ENCODE data around the gene MRPL37.
"Not testable (repeated sequence)": the region's sequence is repeated elsewhere in the genome, so short reads cannot be mapped to it uniquely, and the experiment has no call there.

MRPL37 gene

GRCh38 chr1:54172614-54173599 lies 27.1 kb upstream of the MRPL37 start:
- no peak for DNase-seq

GRCh38 chr1:54173681-54174080 lies 26.3 kb upstream of the MRPL37 start:
- DNase-seq: no peak

GRCh38 chr1:54174106-54174505 lies 25.9 kb upstream of the MRPL37 start:
- no peak for DNase-seq

- no peak for DNase-seq
These were observed 23.2 kb upstream of the MRPL37 start for GRCh38 chr1:54176621-54177327.

- no peak for DNase-seq
These were observed 22.2 kb upstream of the MRPL37 start for GRCh38 chr1:54177726-54178125.

- no peak for DNase-seq
These were observed 21.5 kb upstream of the MRPL37 start for GRCh38 chr1:54178296-54179070.

DNA sequence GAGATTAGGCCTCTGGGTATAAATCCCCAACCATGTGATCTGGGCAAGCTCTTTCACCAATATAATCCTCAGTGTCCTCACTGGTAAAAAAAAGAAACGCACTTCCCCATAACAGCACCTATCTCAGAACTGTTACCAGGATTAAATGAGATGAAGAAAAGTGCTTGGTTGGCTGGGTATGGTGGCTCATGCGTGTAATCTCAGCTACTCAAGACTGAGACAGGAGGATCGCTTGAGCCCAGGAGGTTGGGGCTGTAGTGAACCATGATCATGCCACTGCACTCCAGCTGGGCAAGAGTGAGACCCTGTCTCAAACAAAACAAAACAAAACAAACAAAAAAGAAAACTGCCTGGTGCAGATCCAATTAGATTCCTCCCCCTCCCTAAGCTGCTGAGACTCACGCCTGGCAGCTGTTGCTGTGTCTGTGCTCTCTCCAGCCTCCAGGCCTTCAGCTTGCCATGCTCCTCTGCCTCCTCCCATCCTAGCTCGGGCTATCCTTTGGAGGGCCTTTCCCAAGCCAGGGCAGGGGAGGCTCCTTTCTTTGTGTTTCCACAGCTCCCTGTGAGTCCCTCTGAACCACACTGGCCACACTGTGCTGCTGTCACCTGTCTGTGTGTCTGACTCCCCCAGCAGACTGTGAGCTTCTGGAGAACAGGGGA lies 19.1 kb upstream of the MRPL37 start:
- DNase-seq: no peak

GRCh38 chr1:54186056-54186455 lies 13.9 kb upstream of the MRPL37 start:
- no peak for DNase-seq

DNA sequence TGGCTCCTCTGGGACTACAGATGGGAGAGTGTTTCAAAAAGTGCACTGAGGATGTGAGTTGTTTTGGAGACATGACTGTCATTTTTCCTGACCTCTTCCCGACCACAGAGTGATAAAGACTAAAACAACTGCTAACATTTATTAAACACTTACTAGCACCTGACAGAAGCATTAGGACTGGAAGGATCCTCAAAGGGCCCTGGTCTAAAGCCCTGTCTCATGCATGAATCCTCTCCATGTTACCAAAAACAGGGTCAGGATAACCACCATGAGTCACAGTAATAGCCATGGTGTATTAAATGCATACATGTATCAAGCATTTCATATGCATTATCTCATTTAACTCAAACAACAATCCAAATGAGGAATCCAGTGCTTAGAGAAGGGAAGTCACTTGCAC lies 11.7 kb upstream of the MRPL37 start:
- DNase-seq: no peak

DNA sequence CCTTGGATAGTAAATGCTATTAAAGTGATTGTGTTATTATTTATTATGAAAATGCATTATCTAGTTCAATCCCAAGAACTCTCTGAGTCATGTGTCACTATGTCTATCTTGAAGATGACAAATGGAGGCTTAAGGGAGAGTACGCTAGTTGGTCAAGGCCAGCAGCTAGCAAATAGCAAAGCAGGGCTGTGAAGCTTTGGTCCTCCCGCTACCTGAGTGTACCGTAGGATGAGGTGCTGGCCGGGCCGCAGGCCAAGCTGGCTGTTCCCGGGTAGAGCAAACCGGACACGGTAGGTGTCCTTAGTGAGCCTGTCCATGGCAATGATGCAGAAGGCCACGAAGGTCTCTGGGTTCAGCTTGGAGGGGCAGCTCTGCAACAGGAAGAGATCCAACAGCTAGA lies 9.4 kb upstream of the MRPL37 start:
- no peak for DNase-seq

DNA sequence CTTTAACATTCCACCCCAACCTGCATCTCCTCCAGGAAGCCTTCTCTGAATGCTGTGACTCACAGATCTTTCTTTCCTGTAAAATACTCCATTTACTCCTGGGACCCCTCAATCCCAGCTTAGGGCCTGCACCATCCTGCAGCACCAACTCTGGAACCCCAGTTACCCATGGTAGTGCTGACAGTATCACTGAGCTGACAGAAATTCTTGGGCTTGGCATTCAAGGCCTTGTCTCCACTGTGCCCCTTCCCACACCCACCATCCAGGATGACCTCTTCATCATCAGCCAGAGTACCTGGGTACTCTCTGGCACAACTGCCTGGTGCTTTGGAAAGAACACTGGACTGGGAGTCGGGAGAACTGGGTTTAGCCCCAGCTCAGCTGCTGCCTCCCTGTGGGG lies 8.4 kb upstream of the MRPL37 start:
- DNase-seq: no peak

DNA sequence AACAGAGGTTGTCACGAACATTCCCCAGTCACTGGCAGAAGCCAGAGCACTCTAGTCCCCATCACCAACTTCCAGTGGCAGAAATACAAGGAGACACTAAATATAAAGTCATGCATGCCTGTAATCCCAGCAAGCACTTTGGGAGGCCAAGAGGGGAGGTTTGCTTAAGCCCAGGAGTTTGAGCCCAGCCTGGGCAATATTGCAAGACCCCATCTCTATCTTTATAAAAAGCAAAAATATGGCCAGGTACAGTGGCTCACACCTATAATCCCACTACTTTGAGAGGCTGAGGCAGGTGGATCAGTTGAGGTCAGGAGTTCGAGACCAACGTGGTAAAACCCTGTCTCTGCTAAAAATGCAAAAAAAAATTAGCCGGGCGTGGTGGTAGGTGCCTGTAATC lies 6.5 kb upstream of the MRPL37 start:
- DNase-seq: no peak

DNA sequence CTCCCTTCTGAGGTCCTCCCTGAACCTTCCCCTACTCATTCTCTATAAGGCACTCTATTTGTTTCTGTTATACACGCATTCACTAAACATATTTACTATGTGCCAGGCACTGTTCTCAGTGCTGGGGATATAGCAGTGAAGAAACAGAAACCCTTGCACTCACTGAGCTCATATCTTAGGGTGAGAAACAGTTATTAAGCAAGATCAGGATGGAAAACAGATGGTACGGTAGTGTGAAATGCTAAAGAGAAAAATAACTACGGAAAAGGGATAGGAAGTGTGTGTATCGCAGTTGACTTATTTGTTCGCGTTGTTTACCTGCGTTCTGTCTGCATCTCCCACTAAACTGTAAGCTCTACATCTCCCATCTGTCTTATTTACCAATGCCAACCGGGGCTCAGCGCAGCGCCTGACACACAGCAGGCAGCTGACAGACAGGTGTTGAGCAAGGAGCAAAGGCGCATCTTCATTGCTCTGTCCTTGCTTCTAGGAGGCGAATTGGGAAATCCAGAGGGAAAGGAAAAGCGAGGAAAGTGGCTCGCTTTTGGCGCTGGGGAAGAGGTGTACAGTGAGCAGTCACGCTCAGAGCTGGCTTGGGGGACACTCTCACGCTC lies 709 bp upstream of the MRPL37 start:
- DNase-seq: no peak

GRCh38 chr1:54200519-54200997 lies 591 bp downstream of the MRPL37 start:
- no peak for DNase-seq

- DNase-seq: no peak
These were observed 4.2 kb downstream of the MRPL37 start for GRCh38 chr1:54204199-54204598.

- DNase-seq: no peak
These were observed 7.3 kb downstream of the MRPL37 start for GRCh38 chr1:54207287-54207686.

DNA sequence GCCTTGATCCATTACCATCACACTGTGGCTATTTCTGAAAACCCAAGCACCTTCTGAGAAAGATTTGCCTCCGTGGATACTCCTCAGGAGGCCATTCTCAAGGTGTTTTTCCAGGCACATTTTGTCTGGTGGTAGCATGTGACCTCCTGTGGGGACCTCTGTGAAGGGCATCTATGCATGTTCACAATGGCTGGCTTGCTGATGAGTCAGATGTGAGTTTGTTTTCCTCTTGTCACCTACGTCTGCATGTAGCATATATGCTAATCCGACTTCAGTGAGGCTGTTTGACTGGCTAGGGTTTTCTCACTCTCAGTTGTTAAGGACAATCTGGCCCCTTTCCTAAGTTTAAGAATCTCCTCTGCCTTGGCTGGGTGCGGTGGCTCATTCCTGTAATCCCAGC lies 7.9 kb downstream of the MRPL37 start:
- not testable (repeated sequence) for DNase-seq

DNA sequence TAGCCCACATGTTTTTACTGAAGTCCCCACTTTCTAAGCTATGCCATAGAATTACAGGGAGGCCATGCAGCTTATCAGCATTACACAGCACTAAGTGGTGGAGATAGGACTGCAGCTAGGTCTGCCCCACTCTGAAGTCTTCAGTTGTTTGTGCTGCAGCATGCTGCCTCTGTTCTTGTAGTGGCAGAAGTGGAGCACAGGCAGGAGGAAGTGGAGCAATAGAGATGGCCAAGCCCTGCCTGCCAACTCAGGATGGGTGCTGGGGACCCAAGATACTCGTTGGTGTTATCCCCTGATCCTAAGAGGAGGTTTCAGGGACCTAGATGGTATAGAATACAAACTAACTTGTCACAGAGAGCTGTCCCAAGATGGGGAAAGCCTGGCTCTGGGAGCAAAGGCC lies 12.9 kb downstream of the MRPL37 start:
- DNase-seq: no peak

- DNase-seq: no peak
These were observed 15.6 kb downstream of the MRPL37 start for GRCh38 chr1:54215523-54215922.

GRCh38 chr1:54218883-54219687 lies 19.1 kb downstream of the MRPL37 start:
- no peak for DNase-seq

GRCh38 chr1:54219688-54220003 lies 19.7 kb downstream of the MRPL37 start:
- no peak for DNase-seq
